K562 (cell line): ENCODE results near the gene OR52A5. TPM values are rescaled to one million over a fixed set of nuclear protein-coding genes. Genes with fewer than 3 reads are reported as not detected.

Source experiments
- ARID1B ChIP-seq: fragments of 450-650 bp; IDR thresholded peaks from 2 replicates; pipeline ENCODE4 v1.6.1; 2016; ENCODE audit warnings: antibody characterized with exemption, mild to moderate bottlenecking, inconsistent platforms
- ARNT ChIP-seq, 2 experiments: fragments of 450-650 bp; IDR thresholded peaks; 2 replicates each; pipeline ENCODE4 v1.6.1; 2016; ENCODE audit warnings: mild to moderate bottlenecking in 1 of 2
- ASH1L ChIP-seq: fragments of 450-650 bp; IDR thresholded peaks from 2 replicates; pipeline ENCODE4 v1.6.1; 2018; ENCODE audit warnings: borderline replicate concordance, mild to moderate bottlenecking, low read depth; ENCODE audit not compliant: partially characterized antibody
- BCL6 ChIP-seq: fragments of 250-450 bp; sonication (Bioruptor Pico); IDR thresholded peaks from 2 replicates; pipeline ENCODE4 v1.4.0; 2020
- BMI1 ChIP-seq: fragments of 150-350 bp; IDR thresholded peaks from 2 replicates; pipeline ENCODE4 v1.6.1; 2014; ENCODE audit warnings: low read length
- DPF2 ChIP-seq: fragments of 450-650 bp; IDR thresholded peaks from 2 replicates; pipeline ENCODE4 v1.6.1; 2016
- FOS ChIP-seq: IDR thresholded peaks from 3 replicates; pipeline ENCODE4 v1.6.1; 2011; ENCODE audit not compliant: insufficient read length; ENCODE audit errors: extremely low read depth
- HDAC2 ChIP-seq: fragments of 450-650 bp; IDR thresholded peaks from 2 replicates; pipeline ENCODE4 v1.6.1; 2016; ENCODE audit warnings: mild to moderate bottlenecking
- JUNB ChIP-seq: fragments of 450-650 bp; formaldehyde crosslinking; conservative IDR thresholded peaks from 2 replicates; pipeline ENCODE4 v1.4.0; 2020; ENCODE audit warnings: mild to moderate bottlenecking
- RAD51 ChIP-seq: fragments of 450-650 bp; IDR thresholded peaks from 2 replicates; pipeline ENCODE4 v1.7.1; 2016; ENCODE audit warnings: low read depth, mild to moderate bottlenecking, borderline replicate concordance
- SPI1 ChIP-seq: IDR thresholded peaks from 2 replicates; pipeline ENCODE4 v1.6.1; 2011; ENCODE audit warnings: low read depth, low read length, control low read depth, borderline replicate concordance
- SRSF9 ChIP-seq: fragments of 200-400 bp; formaldehyde crosslinking; IDR thresholded peaks from 2 replicates; pipeline ENCODE4 v1.6.1; 2017; ENCODE audit warnings: low read depth, low read length, borderline replicate concordance
- TEAD4 ChIP-seq, 2 experiments: sonication (generic) in 1 of 2; formaldehyde crosslinking in 1 of 2; IDR thresholded peaks; 2 replicates each; pipeline versions ENCODE4 v1.6.1 to v1.8.0; 2012 to 2022; ENCODE audit warnings: borderline replicate concordance in 1 of 2, inconsistent platforms in 1 of 2, low read length in 1 of 2, mild to moderate bottlenecking in 1 of 2, missing genetic modification reagents in 1 of 2
- ZBTB7A ChIP-seq: IDR thresholded peaks from 2 replicates; pipeline ENCODE4 v1.6.1; 2011; ENCODE audit warnings: low read depth, mild to moderate bottlenecking, low read length, moderate library complexity, borderline replicate concordance; ENCODE audit not compliant: control insufficient read depth
- ZNF699 ChIP-seq: fragments of 250-450 bp; sonication (Bioruptor Pico); IDR thresholded peaks from 2 replicates; pipeline ENCODE4 v1.8.0; 2021; ENCODE audit warnings: mild to moderate bottlenecking, moderate library complexity; ENCODE audit not compliant: insufficient replicate concordance
- polyA plus RNA-seq, 8 experiments: library from polyadenylated mRNA; depleted of rRNA in 4 of 8; stranded (reverse) in 5 of 8; unstranded in 3 of 8; fragments of >200 nt; fragmentation: Nextera tagmentation in 2 of 8; fragmentation: Illumina TruSeq in 1 of 8; extraction: Ambion mirVana in 2 of 8; extraction: Trizol in 1 of 8; gene quantifications; 2 replicates each; pipeline versions ENCODE4 v1.2.1 to v1.2.3, GENCODE V29; 2011 to 2014; ENCODE audit warnings: inconsistent platforms in 1 of 8, missing spikeins in 1 of 8
- total RNA-seq, 7 experiments: library from RNA; depleted of rRNA in 6 of 7; stranded (reverse); fragments of >200 nt in 6 of 7; fragmentation: Illumina TruSeq in 2 of 7; extraction: Trizol in 2 of 7; gene quantifications; 2 replicates each; pipeline versions ENCODE4 v1.2.1 to v1.2.3, GENCODE V29; 2011 to 2021; ENCODE audit warnings: low replicate concordance in 1 of 7
- TF ChIP-seq, protein P1 (sequence below): fragments of 450-650 bp; formaldehyde crosslinking; IDR thresholded peaks from 2 replicates; pipeline ENCODE4 v1.4.0; 2020; ENCODE audit warnings: mild to moderate bottlenecking, mixed read lengths
- TF ChIP-seq, protein P2 (sequence below), 2 experiments: fragments of 450-650 bp; formaldehyde crosslinking in 1 of 2; IDR thresholded peaks; 2 replicates each; pipeline versions ENCODE4 v1.4.0 to v1.6.1; 2014 to 2020; ENCODE audit warnings: mild to moderate bottlenecking in 2 of 2, borderline replicate concordance in 1 of 2, low read depth in 1 of 2
- TF ChIP-seq, protein P3 (sequence below): fragments of 250-450 bp; sonication (Bioruptor Pico); IDR thresholded peaks from 2 replicates; pipeline ENCODE4 v1.8.0; 2022; ENCODE audit warnings: inconsistent platforms

Gene OR52A5
- total and polyA plus RNA-seq, 9 of the 15 experiments (the other 6 are each of a cell fraction or from before 2014, with no cell fraction given): 0.04 to 1.1 (median 0.94) TPM; not detected in 6

DNA sequence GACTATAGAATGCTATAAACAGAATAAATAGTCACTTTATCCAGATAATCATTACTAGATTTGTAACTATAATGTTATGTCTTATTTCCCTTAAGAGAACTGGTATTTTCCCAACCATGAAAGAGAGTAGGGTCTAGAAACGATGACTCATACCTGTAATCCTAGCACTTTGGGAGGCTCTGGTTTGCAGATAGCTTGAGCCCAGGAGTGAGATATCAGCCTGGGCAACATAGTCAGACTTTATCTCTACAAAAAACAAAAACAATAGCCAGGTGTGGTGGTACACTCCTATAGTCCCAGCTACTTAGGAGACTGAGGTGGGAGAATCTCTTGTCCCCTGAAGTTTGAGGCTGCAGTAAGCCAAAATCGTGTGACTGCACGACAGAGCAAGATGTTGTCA, 30.9 kb downstream of the OR52A5 start (continued):
- no peak for TF ChIP-seq ZBTB7A
- TF ChIP-seq, protein P1, sequence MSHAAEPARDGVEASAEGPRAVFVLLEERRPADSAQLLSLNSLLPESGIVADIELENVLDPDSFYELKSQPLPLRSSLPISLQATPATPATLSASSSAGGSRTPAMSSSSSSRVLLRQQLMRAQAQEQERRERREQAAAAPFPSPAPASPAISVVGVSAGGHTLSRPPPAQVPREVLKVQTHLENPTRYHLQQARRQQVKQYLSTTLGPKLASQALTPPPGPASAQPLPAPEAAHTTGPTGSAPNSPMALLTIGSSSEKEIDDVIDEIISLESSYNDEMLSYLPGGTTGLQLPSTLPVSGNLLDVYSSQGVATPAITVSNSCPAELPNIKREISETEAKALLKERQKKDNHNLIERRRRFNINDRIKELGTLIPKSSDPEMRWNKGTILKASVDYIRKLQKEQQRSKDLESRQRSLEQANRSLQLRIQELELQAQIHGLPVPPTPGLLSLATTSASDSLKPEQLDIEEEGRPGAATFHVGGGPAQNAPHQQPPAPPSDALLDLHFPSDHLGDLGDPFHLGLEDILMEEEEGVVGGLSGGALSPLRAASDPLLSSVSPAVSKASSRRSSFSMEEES (CRISPR knock-in tag): no peak
- TF ChIP-seq TEAD4 (IDR thresholded peaks at IDR 0.05; ENCODE audit: low read length): peak; percentile 82
- TF ChIP-seq TEAD4 (CRISPR knock-in tag; IDR thresholded peaks at IDR 0.05; ENCODE audit: borderline replicate concordance): no peak
- no peak for TF ChIP-seq BCL6 (CRISPR knock-in tag)
- TF ChIP-seq, protein P2, sequence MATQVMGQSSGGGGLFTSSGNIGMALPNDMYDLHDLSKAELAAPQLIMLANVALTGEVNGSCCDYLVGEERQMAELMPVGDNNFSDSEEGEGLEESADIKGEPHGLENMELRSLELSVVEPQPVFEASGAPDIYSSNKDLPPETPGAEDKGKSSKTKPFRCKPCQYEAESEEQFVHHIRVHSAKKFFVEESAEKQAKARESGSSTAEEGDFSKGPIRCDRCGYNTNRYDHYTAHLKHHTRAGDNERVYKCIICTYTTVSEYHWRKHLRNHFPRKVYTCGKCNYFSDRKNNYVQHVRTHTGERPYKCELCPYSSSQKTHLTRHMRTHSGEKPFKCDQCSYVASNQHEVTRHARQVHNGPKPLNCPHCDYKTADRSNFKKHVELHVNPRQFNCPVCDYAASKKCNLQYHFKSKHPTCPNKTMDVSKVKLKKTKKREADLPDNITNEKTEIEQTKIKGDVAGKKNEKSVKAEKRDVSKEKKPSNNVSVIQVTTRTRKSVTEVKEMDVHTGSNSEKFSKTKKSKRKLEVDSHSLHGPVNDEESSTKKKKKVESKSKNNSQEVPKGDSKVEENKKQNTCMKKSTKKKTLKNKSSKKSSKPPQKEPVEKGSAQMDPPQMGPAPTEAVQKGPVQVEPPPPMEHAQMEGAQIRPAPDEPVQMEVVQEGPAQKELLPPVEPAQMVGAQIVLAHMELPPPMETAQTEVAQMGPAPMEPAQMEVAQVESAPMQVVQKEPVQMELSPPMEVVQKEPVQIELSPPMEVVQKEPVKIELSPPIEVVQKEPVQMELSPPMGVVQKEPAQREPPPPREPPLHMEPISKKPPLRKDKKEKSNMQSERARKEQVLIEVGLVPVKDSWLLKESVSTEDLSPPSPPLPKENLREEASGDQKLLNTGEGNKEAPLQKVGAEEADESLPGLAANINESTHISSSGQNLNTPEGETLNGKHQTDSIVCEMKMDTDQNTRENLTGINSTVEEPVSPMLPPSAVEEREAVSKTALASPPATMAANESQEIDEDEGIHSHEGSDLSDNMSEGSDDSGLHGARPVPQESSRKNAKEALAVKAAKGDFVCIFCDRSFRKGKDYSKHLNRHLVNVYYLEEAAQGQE (IDR thresholded peaks at IDR 0.05; ENCODE audit: borderline replicate concordance): no peak
- TF ChIP-seq, protein P2 (CRISPR knock-in tag; IDR thresholded peaks at IDR 0.05; ENCODE audit: low read depth): no peak
- TF ChIP-seq, protein P3, sequence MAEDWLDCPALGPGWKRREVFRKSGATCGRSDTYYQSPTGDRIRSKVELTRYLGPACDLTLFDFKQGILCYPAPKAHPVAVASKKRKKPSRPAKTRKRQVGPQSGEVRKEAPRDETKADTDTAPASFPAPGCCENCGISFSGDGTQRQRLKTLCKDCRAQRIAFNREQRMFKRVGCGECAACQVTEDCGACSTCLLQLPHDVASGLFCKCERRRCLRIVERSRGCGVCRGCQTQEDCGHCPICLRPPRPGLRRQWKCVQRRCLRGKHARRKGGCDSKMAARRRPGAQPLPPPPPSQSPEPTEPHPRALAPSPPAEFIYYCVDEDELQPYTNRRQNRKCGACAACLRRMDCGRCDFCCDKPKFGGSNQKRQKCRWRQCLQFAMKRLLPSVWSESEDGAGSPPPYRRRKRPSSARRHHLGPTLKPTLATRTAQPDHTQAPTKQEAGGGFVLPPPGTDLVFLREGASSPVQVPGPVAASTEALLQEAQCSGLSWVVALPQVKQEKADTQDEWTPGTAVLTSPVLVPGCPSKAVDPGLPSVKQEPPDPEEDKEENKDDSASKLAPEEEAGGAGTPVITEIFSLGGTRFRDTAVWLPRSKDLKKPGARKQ (CRISPR knock-in tag): no peak
- TF ChIP-seq BMI1: no peak
- TF ChIP-seq HDAC2: peak; percentile 58; the same call in 1 of the 2 replicates
- TF ChIP-seq SRSF9: no peak
- TF ChIP-seq DPF2: peak; percentile 85
- peak; percentile 71 for TF ChIP-seq JUNB (CRISPR knock-in tag)
- TF ChIP-seq SPI1: no peak
- TF ChIP-seq FOS: no peak
- TF ChIP-seq RAD51: no peak
- peak; percentile 86 for TF ChIP-seq ARID1B
- no peak for TF ChIP-seq ASH1L
- 0 out of 4 replicates have a peak, but pooled peaks of 1 of the 2 experiments have one; percentile 19 for TF ChIP-seq ARNT (IDR thresholded peaks at IDR 0.05)
- TF ChIP-seq ZNF699 (CRISPR knock-in tag): no peak
